HUES64 (cell line): Measurements from ENCODE around the gene RNF225. TPM values are rescaled to one million over a fixed set of nuclear protein-coding genes. Genes with fewer than 3 reads are reported as not detected.
"Not testable (repeated sequence)": the region's sequence is repeated elsewhere in the genome, so short reads cannot be mapped to it uniquely, and the experiment has no call there.

ENCODE experiments used
- H3K27ac ChIP-seq: 2 replicates; pipeline ENCODE4 v1.7.0; 2013; ENCODE audit warnings: low read depth, low read length, inconsistent platforms
- H3K27me3 ChIP-seq: 2 replicates; pipeline ENCODE4 v1.6.1; 2013; ENCODE audit warnings: mild to moderate bottlenecking, low read length; ENCODE audit not compliant: insufficient read depth
- H3K36me3 ChIP-seq: 2 replicates; pipeline ENCODE4 v1.6.1; 2013; ENCODE audit warnings: mild to moderate bottlenecking, low read length; ENCODE audit not compliant: insufficient read depth
- H3K4me1 ChIP-seq: 2 replicates; pipeline ENCODE4 v1.6.1; 2013; ENCODE audit warnings: mild to moderate bottlenecking, low read length, moderate library complexity; ENCODE audit not compliant: insufficient read depth
- H3K4me3 ChIP-seq: 2 replicates; pipeline ENCODE4 v1.5.1; 2013; ENCODE audit warnings: mild to moderate bottlenecking, low read length, moderate library complexity
- H3K9ac ChIP-seq: 2 replicates; pipeline ENCODE4 v1.6.1; 2013; ENCODE audit warnings: mild to moderate bottlenecking, low read depth, low read length
- H3K9me3 ChIP-seq: 2 replicates; pipeline ENCODE4 v1.6.1; 2013; ENCODE audit warnings: low read depth, low read length; ENCODE audit not compliant: insufficient read depth
- WGBS: fragments of 150-250, 120-280 bp; methylation state at CpG from one replicate; pipeline ENCODE4 v1.1.7; 2013; ENCODE audit warnings: missing lambda C conversion rate; 5-methylcytosine and 5-hydroxymethylcytosine counted together
- polyA plus RNA-seq, 2 experiments: library from polyadenylated mRNA; stranded (reverse); fragments of 50-300 nt; gene quantifications; one replicate each; pipeline ENCODE4 v1.2.3, GENCODE V29; 2013

Gene RNF225
- polyA plus RNA-seq (2013, experiment 1 of 2) = not detected
- not detected for polyA plus RNA-seq (2013, experiment 2 of 2)

DNA sequence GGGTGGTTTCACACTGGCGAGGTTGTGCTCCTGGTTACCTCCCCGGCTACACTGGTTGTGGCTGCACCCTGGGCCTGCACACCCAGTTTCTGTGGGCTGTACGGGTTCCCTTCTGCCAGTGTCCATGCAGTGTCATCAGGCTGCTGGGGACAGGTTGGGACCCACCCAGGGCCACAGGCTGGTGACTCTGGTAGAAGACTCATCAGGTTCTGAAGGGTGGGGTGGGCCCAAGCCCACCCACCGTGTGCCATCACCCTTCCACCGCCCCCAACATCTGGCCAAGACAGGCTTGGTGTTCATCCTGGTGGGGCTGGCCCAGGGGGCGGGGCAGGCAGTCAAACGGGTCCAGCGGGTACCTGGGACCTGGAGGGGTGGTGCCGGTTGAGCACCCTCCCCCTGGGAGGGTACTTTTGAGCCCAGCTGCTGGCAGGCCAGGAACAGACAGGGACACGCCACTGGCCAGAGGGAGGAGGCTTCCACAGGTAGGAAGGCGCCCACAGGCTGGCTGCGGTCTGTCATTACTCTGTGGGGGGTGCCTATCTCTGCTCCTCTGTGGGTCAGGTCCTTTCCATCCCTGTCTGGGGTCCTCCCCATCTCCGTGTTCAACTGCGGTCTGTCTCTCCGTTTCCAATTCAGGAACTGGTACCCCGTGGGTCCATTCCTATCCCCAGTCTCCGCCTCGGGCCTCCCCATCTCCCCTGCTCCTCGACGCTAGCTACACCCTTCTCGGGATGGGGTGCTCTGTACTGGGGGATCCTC is at the start of gene RNF225:
Gene RNF225, plus strand, starts transcription at position 437 of the 759 bp plus-strand sequence. CDS start 434 bp downstream, outside the sequence.
- H3K36me3 ChIP-seq = peaks cover 47% of the 10 kb centered on the region
- WGBS = 55% methylated on average over 21 of the region's 21 CpGs

DNA sequence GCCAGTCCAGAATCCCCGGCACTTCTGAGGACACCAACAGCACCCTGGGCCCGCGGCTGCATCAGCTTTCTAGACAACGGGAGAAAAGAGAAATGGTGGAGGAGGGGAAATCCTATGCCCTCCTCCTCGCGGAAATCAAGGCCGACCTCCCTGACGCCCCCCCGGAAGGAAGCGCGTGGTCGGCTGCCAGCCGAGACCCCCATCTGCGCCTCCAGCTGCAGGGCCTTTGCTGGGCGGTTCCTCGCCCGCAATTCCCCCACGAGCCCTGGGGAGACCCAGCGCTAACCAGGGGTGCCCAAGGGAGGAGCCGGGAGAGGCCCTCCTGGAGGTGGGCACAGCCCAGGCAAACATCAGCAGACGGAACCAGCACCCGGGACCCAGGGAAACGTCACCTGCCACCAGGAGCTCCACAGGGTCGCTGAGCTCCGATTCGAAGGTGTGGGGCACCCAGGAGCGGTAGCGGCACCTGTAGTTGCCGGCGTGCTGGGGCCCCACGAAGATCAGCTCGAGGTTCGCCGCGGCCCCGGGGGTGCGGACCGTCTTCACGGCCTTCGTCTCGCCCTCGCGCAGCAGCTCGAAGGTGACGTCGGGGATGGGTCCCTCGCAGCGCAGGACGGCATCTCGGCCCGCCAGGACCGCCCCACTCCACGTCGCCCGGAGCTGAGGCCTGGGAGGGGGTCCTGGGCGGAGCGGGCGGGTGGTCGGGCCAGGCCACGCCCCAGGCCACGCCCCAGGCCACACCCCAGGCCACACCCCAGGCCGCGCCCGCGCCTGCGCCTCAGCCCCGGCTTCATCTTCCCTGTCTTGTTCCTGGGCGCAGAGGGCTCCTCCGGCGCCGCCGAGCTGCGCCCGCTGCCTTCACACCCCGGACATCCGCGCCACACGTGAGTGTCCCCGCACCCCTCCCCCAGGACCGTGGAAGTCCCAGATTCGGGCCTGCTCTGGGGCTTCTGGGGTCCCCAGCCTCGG is 48.2 kb upstream of the RNF225 start:
- WGBS = 1% methylated on average over 82 of the region's 82 CpGs
- H3K4me3 ChIP-seq = peak overlapping the region; percentile 94
- H3K9ac ChIP-seq = peak overlapping the region; percentile 69
- H3K9me3 ChIP-seq = no peaks in the 10 kb centered on the region
- H3K4me1 ChIP-seq = peaks cover 3% of the 10 kb centered on the region; the same call in 1 of the 2 replicates
- H3K27ac ChIP-seq = no peak overlapping the region
- no peaks in the 10 kb centered on the region for H3K36me3 ChIP-seq
- H3K27me3 ChIP-seq = peaks cover 15% of the 10 kb centered on the region

More for the DNA sequence above, at the start of gene RNF225:
- Histone ChIP-seq H3K27ac (no peak within 1 kb of the TSS), H3K4me3 (peak within 1 kb of the TSS; percentile 47), H3K4me1 (no peaks in the 10 kb centered on the region), H3K9ac (peak within 1 kb of the TSS; percentile 51; the same call in 1 of the 2 replicates), H3K27me3 (peaks cover 16% of the 10 kb centered on the region), H3K9me3 (no peaks in the 10 kb centered on the region)

DNA sequence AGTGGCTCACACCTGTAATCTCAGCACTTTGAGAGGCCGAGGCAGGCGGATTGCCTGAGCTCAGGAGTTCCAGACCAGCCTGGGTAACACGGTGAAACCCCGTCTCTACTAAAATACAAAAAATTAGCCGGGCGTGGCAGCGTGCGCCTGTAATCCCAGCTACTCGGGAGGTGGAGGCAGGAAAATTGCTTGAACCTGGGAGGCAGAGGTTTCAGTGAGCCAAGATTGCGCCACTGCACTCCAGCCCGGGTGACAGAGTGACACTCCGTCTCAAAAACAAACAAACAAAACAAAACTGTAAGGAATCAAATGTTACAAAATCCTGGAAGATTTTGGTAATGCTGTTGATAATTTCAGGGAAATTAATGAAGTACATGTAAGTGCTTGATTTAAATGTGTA is 47.4 kb upstream of the RNF225 start:
- H3K4me1 ChIP-seq, H3K9me3 ChIP-seq, H3K36me3 ChIP-seq, H3K27ac ChIP-seq: not testable (repeated sequence)
- Histone ChIP-seq H3K9ac (peak overlapping the region; percentile 59; the same call in 1 of the 2 replicates), H3K27me3 (peaks cover 15% of the 10 kb centered on the region), H3K4me3 (peak overlapping the region; percentile 94)
- 2% methylated on average over 9 of the region's 12 CpGs for WGBS

DNA sequence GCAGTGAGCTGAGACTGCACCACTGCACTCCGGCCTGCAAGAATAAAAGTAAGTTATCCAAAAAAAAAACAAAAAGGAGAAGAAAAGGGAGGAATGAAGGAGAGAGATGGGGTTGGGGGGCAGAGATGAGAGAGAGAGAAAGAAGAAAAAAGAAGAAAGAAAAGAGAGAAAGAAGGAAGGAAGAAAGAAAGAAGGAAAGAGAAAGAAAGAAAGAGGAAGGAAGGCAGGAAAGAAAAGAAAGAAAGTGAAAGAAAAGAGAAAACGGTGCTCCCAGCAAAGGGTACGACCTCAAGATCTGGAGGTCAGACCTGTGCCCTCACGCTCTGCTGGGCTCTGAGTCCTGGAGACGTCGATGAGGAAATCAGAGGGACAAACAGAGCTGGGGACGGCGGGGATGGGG is 45.9 kb upstream of the RNF225 start:
- Histone ChIP-seq H3K9me3 (no peaks in the 10 kb centered on the region), H3K27ac (no peak overlapping the region), H3K4me3 (no peak overlapping the region), H3K27me3 (peaks cover 15% of the 10 kb centered on the region), H3K4me1 (peaks cover 3% of the 10 kb centered on the region; the same call in 1 of the 2 replicates), H3K9ac (no peak overlapping the region), H3K36me3 (no peaks in the 10 kb centered on the region)
- whole genome bisulfite sequencing = 92% methylated on average over 8 of the region's 8 CpGs

DNA sequence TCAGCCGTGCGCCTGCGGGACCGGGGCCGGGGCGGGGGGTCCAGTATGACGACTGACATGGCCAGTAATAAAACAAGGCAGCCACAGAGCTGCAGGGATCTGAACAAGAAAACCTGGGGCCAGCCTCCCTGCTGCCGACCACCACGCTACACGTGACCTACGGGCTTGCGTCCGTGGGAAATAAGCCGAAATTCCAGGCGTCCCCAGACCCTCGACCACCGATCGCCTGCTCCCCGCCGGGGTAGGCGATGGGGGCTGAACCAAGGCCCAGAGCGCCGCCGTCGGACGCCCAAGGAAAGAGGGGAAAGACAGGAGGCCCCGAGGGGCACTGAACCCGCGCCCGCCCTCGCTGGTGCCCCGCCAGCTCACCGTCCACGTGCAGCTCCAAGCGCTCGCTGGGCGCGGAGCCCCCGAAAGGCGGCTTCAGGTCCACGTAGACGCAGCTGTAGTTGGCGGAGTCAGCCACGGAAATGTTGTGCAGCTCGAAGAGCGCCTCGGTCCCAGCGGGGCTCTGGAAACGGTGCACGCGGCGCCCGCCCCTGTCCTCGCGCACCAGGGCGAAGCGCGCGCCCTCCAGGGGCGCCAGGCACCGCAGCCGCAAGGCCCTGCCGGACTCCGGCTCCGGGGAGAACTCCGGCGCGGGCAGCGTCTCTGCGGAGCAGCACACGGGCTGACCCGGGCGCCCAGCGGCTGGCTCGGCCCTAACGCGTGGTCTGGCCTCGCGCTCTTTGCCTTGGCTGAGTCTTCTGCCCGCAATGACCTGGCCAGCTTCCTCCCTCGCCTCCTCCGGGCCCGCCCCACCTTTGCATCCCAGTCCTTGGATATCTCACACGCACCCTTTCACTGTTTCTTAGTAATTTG is 45.2 kb upstream of the RNF225 start:
- no peaks in the 10 kb centered on the region for H3K9me3 ChIP-seq
- H3K9ac ChIP-seq = no peak overlapping the region
- WGBS = 96% methylated on average over 84 of the region's 84 CpGs
- H3K4me1 ChIP-seq = peaks cover 3% of the 10 kb centered on the region; the same call in 1 of the 2 replicates
- H3K27ac ChIP-seq = no peak overlapping the region
- peaks cover 15% of the 10 kb centered on the region for H3K27me3 ChIP-seq
- H3K36me3 ChIP-seq = no peaks in the 10 kb centered on the region
- H3K4me3 ChIP-seq = no peak overlapping the region

DNA sequence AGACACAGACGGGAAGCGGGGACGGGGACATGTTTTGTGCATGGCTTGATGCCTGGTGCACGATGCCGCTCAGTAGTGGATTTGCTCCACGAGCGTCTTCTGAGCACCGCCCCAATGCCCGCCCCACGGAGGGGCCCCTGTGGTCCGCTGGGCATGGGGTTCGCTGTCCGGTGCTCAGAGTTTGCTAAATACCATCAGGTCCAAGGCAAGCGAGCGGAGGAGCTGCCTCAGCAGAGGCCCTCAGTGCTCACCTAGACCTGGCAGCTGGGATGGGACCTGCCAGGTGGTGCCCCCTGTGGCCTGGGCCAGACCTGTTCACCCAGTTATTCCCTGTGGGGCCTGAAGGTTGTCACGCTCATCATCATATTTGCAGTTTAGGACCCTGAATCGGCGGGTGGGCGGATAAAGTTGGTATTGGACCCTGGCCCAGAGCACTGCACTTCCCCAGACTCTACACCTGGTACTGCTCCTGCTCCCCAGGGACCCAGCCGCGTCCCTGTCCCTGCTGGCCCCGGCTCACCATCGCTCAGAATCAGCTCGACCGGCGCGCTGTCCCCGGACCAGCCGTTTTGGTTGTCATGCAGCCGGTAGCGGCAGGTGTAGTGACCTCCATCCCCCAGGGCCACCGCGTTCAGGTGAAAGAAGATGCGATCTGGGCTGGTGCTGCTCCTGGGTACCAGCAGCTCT is 44.4 kb upstream of the RNF225 start:
- Histone ChIP-seq H3K27me3 (peaks cover 15% of the 10 kb centered on the region), H3K4me3 (no peak overlapping the region), H3K9ac (no peak overlapping the region), H3K4me1 (peaks cover 3% of the 10 kb centered on the region; the same call in 1 of the 2 replicates), H3K27ac (no peak overlapping the region), H3K9me3 (no peaks in the 10 kb centered on the region), H3K36me3 (no peaks in the 10 kb centered on the region)
- 95% methylated on average over 34 of the region's 34 CpGs for WGBS

DNA sequence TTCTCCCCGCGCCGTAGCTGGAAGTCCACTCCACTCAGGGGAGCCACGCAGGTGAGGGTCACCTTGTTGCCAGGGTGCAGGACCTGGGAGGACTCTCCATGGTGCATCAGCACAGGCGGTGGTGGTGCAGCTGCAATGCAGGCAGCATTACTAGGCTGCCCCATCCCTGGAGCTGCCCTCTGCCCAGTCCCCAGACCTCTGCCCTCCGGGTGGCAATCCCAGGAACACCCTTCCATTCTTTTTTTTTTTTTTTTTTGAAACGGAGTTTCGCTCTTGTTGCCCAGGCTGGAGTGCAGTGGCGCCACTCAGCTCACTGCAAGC is 43.9 kb upstream of the RNF225 start:
- WGBS = 96% methylated on average over 9 of the region's 9 CpGs
- Histone ChIP-seq H3K27me3 (peaks cover 13% of the 10 kb centered on the region), H3K9me3 (no peaks in the 10 kb centered on the region), H3K4me1 (peaks cover 3% of the 10 kb centered on the region; the same call in 1 of the 2 replicates), H3K9ac (no peak overlapping the region), H3K27ac (no peak overlapping the region), H3K4me3 (no peak overlapping the region), H3K36me3 (no peaks in the 10 kb centered on the region)

DNA sequence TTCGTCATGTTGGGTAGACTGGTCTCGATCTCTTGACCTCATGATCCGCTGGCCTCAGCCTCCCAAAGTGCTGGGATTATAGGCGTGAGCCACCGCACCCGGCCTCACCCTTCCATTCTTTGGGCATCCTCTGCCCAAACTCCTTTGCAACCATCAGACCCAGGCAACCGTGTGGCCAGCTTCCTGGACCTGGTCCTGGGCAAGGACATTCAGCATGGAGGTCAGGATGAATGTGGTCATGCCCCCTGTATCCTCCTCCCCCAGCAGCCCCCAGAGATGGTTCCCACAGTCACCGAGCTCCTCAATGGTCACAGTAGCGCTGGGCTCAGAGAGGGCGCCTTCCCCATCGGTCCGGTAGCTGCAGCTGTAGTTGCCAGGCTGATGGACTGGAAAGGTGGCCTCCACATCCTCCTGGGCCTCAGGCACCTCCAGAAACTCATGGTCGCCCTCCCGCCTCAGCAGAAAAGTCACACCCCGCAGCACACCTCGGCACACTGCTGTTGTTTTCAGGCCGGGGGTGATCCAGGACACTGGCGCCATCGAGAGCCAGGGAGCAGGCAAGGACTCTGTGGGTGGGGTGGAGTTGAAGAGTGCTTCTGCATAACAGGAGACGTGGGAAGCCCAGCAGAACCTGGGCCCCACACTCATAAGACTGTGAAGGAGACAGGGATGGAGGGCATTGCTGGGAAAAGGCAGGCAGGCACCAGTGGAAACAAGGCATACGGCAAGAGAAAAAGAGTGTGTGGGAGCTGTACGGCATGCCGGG is 43.3 kb upstream of the RNF225 start:
- H3K27me3 ChIP-seq = peaks cover 6% of the 10 kb centered on the region
- 87% methylated on average over 21 of the region's 23 CpGs for WGBS
- no peaks in the 10 kb centered on the region for H3K36me3 ChIP-seq
- no peak overlapping the region for H3K9ac ChIP-seq
- no peak overlapping the region for H3K27ac ChIP-seq
- H3K4me1 ChIP-seq = peaks cover 3% of the 10 kb centered on the region; the same call in 1 of the 2 replicates
- H3K4me3 ChIP-seq = no peak overlapping the region
- H3K9me3 ChIP-seq = no peaks in the 10 kb centered on the region

DNA sequence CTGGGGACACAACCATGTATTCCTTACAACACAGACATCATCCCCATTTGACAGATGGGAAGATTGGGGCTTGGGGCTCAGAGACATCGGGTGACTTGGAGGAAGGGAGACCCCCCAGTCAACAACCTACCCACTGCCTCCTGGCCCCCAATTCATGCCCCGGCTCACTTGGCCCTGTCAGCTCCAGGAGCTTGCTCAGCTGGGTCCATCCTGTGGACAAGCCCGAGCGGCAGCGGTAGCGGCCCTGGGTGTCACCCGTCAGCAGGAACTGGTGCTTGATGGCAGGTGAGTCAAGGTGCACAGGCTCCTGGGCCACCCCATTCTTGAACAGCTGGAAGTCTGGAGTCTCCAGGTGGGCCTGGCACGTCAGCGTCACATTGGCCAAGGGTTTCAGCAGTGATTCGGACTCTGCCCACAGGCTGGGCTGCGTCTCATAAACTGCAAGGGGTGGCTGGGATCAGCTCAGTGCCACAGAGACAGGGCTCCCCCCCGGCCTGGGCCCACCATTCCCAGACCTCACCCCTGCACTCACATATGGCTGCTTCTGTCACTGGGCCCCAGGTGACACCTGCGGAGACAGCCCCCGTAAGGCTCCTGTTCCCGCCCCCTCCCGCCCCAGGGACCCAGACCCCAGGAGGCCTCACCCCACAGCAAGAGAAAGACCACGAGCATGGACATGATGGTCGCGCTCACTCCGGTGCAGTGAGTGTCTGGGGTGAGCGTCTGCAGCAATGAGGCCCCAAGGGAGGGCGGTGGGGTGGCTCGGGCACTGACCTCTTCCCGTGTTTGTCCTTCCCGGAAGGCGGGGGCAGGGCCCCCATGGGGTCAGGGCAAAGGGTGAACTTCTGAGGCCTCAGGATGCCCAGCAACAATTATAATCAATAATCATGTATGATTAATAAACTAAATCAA is 42.4 kb upstream of the RNF225 start, which contains the start of gene A1BG:
Gene A1BG, minus strand, starts transcription at position 733 of the 912 bp plus-strand sequence. Its CDS starts 55 bp downstream, at position 678.
- H3K4me3 ChIP-seq = no peak within 1 kb of the TSS
- peaks cover 4% of the 10 kb centered on the region; the same call in 1 of the 2 replicates for H3K27me3 ChIP-seq
- WGBS = 91% methylated on average over 26 of the region's 26 CpGs
- H3K9me3 ChIP-seq = no peaks in the 10 kb centered on the region
- no peak within 1 kb of the TSS for H3K9ac ChIP-seq
- H3K4me1 ChIP-seq = peaks cover 3% of the 10 kb centered on the region; the same call in 1 of the 2 replicates
- H3K36me3 ChIP-seq = no peaks in the 10 kb centered on the region
- no peak within 1 kb of the TSS for H3K27ac ChIP-seq
